GM10266 (cell line): ENCODE data around the gene BROX.
"Not testable (repeated sequence)": the region's sequence is repeated elsewhere in the genome, so short reads cannot be mapped to it uniquely, and the experiment has no call there.

Experiments used
- DNase-seq: peaks from one replicate; pipeline ENCODE4 v3.0.0; 2012; ENCODE audit errors: extremely low spot score
- TF ChIP-seq, protein P1 (sequence below): IDR thresholded peaks from 2 replicates; pipeline ENCODE4 v1.5.1; 2012; ENCODE audit warnings: mild to moderate bottlenecking, low read depth; ENCODE audit not compliant: control insufficient read depth, insufficient read depth; ENCODE audit errors: missing control alignments

The BROX gene

DNA sequence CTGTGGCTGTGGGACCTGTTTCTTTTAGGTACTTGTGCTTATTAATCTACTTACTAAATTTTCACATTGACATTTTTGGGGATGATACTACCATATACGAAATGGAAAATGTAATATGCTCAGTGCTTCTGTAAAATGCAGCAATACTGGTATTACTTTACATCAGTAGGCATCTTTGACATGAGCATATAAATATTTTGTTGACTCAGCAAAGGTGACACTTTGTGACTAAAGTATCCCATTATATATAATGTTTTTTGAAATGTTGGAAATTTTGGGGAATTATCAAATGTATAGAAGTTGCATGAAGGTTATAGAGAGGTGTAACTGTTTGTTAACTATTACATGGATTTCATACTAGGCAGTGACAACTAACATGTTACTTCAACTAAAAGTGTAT, 22.4 kb downstream of the BROX start:
- no peak for DNase-seq
- TF ChIP-seq, protein P1, sequence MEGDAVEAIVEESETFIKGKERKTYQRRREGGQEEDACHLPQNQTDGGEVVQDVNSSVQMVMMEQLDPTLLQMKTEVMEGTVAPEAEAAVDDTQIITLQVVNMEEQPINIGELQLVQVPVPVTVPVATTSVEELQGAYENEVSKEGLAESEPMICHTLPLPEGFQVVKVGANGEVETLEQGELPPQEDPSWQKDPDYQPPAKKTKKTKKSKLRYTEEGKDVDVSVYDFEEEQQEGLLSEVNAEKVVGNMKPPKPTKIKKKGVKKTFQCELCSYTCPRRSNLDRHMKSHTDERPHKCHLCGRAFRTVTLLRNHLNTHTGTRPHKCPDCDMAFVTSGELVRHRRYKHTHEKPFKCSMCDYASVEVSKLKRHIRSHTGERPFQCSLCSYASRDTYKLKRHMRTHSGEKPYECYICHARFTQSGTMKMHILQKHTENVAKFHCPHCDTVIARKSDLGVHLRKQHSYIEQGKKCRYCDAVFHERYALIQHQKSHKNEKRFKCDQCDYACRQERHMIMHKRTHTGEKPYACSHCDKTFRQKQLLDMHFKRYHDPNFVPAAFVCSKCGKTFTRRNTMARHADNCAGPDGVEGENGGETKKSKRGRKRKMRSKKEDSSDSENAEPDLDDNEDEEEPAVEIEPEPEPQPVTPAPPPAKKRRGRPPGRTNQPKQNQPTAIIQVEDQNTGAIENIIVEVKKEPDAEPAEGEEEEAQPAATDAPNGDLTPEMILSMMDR: no peak

GRCh38 chr1:222736470-222736869, 24.1 kb downstream of the BROX start:
- TF ChIP-seq, protein P1: no peak
- no peak for DNase-seq

DNA sequence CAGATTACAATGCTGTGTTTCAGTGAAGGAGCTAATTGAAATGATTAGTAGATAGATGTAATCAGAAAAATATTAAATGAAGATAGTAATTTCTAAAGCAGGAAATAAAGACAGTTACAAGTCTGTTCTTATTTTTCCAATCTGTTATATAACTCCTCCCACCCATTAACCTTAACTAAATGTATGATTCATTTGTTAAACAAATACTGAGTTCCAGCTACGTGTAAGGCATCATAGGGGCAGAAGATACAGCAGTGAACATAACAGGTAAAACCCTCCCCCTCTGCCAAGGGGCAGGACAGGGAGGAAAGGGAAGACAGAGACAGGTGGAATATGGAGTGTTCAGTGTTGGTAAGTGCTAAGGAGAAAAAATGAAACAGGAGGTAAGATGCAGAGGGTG, 24.6 kb downstream of the BROX start, which contains the start of gene FAM177B:
FAM177B (plus strand) TSS at position 231 of the 400 bp plus-strand sequence. CDS start 9,344 bp downstream, outside the sequence.
- TF ChIP-seq, protein P1: no peak
- DNase-seq: no peak

GRCh38 chr1:222739465-222739864, 27.1 kb downstream of the BROX start:
- DNase-seq: no peak
- TF ChIP-seq, protein P1: no peak

GRCh38 chr1:222739929-222740328, 27.6 kb downstream of the BROX start:
- no peak for DNase-seq
- TF ChIP-seq, protein P1: no peak

DNA sequence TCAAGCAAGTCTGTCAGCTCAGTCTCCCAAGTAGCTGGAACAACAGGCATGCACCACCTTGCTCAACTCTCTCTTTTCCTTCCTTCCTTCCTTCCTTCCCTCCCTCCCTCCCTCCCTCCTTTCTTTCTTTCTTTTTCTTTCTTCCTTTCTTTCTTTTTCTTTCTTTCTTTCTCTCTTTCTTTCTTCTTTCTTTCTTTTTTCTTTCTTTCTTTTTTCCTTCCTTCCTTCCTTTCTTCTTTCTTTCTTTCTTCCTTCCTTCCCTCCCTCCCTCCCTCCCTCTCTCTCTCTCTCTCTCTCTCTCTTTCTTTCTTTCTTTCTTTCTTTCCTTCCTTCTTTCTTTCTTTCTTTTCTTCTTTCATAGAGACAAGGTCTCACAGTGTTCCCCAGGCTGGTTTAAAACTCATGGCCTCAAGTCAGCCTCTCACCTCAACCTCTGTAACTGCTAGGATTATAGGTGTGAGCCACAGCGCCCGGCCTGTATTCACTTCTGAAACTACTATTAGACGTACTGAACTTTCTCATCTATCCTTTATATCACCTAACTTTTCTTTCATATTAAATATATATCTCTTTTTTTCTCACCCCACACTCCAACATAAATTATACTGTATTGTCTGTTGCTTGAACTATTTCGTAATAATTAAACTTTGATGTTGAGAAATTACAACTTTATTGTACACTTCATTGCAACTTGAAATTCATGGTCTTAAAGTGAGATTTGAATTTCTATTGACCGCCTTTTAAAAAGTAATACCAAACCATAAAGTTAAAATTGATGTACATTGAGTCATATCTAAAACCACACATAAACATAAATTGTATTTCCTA, 29.5 kb downstream of the BROX start:
- DNase-seq: not testable (repeated sequence)

GRCh38 chr1:222749927-222750326, 37.6 kb downstream of the BROX start:
- TF ChIP-seq, protein P1: no peak
- DNase-seq: no peak

DNA sequence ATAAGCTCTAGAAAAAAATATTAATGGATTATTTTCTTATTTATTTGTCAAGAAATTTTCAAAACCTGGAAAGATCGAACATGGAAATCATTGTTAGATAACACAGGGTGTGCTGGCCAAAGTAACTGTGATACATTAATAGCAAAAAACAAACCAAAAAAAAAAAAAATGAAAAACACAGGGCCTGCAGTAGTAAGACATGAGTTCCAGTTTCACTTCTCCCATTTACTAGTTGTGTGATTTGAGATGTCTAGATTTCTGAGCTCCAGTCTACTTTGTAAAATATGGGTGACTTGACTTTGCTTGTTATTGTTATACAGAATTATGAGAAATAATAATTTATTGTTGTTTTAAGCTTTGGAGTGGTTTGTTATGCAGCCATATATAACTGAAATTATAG, 38.3 kb downstream of the BROX start:
- no peak for DNase-seq
- TF ChIP-seq, protein P1: no peak
